ENCODE results near the gene PGRMC1.
"Not testable (repeated sequence)": the region's sequence is repeated elsewhere in the genome, so short reads cannot be mapped to it uniquely, and the experiment has no call there.

Gene PGRMC1

GRCh38 chrX:119235872-119236622 is at the start of gene PGRMC1:
Gene PGRMC1 (plus strand): TSS chrX:119236285. CDS start chrX:119236364, 79 bp downstream.
- DNase-seq = peak; percentile 79

- no peak for DNase-seq
Observed at GRCh38 chrX:119186763-119187162, 49.3 kb upstream of the PGRMC1 start.

DNA sequence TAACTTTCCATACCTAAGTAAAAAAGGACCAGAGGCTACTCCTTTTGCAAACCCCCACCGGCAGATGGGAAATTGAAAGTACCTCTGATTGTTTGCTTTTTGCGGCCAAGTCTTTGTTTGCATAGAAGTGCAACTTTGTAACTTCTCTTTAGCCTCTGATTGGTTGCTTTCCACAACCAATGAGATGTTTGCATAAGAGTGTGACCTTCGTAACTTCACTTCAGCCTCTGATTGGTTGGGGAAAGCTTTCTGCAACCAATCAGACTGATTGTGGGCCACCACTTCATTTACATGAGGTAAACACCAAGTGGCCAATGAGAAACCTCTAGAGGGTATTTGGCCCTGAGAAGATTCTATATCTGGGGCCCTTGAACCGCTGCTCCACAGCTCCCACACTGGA is 48.8 kb upstream of the PGRMC1 start:
- DNase-seq = no peak

DNA sequence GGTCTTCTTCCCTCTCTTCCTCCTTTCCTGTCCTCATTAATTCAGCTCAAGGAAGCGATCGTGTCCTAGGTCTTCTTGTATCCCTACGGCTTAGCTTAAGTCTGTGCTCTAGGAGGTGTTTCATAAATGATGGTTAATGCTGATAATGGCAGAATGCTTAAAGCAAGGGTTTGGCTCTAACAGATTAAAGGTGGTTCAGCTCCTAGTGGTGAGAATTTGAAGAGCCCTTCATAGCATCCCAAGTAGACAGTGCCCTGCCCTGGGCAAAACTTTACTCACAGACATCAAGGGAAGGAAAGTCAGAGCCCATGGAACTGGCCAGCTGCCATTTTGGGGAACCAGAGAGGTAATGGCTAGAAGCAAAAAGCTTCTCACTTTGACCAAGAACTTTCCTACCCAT is 47.0 kb upstream of the PGRMC1 start:
- DNase-seq = peak; percentile 4

DNA sequence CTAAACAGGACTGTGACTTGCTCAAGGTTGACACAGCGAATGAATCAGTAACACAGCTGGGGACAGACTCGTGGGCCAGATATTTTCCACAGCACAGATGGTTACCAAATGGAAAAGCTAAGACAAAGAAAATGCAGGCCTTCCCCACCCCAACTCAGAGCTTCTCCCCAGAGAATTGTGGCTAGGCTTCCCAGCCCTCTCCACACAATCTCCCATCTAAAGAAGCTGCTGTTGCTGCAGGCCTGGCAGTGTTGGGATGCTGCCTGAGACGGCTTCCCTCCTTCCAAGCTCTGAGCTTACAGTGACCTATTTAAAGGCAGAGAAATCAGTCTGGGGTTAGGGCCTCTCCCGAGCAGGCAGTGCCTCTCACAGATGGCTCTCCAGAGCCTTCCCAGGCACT is 46.5 kb upstream of the PGRMC1 start:
- DNase-seq = peak; percentile 87

GRCh38 chrX:119190091-119190681 is 45.9 kb upstream of the PGRMC1 start:
- DNase-seq = no peak

GRCh38 chrX:119190831-119191230 is 45.3 kb upstream of the PGRMC1 start:
- peak; percentile 59 for DNase-seq

GRCh38 chrX:119194621-119195020 is 41.5 kb upstream of the PGRMC1 start:
- DNase-seq = peak; percentile 43

- DNase-seq = no peak
Observed at GRCh38 chrX:119201570-119201969, 34.5 kb upstream of the PGRMC1 start.

GRCh38 chrX:119206203-119206602 is 29.9 kb upstream of the PGRMC1 start:
- DNase-seq = no peak

DNA sequence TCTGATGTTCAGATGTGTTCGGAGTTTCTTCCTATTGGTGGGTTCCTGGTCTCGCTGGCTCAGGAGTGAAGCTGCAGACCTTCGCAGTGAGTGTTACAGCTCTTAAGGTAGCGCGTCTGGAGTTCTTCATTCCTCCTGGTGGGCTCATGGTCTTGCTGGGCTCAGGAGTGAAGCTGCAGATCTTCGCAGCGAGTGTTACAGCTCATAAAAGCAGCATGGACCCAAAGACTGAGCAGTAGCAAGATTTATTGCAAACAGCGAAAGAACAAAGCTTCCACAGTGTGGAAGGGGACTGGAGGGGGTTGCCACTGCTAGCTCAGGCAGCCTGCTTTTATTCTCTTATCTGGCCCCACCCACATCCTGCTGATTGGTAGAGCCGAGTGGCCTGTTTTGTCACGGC is 28.6 kb upstream of the PGRMC1 start:
- DNase-seq = not testable (repeated sequence)

DNA sequence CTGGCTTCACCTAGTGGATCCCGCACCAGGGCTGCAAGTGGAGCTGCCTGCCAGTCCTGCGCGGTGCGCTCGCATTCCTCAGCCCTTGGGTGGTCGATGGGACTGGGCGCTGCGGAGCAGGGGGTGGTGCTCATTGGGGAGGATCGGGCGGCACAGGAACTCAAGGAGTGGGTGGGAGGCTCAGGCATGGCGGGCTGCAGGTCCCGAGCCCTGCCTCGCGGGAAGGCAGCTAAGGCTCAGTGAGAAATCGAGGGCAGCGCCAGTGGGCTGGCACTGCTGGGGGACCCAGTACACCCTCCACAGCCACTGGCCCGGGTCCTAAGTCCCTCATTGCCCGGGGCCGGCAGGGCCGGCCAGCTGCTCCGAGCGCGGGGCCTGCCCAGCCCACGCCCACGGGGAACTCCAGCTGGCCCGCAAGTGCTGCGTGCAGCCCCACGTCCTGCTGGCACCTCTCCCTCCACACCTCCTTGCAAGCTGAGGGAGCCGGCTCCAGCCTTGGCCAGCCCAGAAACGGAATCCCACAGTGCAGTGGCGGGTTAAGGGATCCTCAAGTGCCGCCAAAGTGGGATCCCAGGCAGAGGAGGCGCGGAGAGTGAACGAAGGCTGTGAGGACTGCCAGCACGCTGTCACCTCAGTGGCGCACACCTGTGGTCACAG is 27.6 kb upstream of the PGRMC1 start:
- DNase-seq = no peak

DNA sequence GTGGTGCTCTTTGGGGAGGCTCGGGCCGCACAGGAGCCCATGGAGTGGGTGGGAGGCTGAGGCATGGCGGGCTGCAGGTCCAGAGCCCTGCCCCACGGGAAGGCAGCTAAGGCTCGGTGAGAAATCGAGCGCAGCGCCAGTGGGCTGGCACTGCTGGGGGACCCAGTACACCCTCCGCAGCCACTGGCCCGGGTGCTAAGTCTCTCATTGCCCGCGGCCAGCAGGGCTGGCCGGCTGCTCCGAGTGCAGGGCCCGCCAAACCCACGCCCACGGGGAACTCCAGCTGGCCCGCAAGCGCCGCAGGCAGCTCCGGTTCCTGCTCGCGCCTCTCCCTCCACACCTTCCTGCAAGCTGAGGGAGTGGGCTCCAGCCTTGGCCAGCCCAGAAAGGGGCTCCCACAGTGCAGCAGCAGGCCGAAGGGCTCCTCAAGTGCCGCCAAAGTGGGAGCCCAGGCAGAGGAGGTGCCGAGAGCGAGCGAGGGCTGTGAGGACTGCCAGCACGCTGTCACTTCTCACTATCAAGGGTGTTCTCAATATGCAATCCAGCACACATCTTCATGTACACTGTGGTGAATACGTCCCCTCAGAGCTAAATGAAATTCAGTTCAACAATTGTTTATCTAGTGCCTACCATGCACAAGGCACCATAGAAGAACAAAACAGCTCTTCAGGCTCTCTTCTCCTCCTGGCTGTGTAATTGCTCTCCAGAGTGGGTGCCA is 25.0 kb upstream of the PGRMC1 start:
- DNase-seq = not testable (repeated sequence)

- DNase-seq = no peak
Observed at GRCh38 chrX:119211649-119212014, 24.5 kb upstream of the PGRMC1 start.

- peak; percentile 11 for DNase-seq
Observed at GRCh38 chrX:119218198-119218597, 17.9 kb upstream of the PGRMC1 start.

DNA sequence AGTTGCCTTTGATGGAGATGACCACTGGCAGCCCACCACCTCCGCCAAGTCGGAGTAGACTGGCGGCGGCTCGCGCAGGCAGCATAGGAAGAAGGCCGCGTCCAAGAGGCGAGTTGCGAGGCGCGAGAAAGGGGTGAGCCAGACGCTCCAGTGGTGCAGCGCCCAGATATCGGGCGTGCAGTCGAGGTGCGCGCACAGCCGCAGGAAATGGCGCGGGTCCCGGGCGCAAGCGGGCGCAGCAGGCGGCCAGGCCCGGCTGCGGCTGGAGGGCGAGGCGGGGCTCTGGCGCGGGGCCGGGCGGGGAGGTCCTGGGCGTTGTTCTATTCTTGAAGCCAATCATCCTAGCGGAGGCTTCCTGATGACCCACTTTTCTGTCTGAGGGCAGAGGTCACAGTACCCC is 13.2 kb upstream of the PGRMC1 start:
- no peak for DNase-seq

- DNase-seq = no peak
Observed at GRCh38 chrX:119223783-119224182, 12.3 kb upstream of the PGRMC1 start.

GRCh38 chrX:119226446-119226845 is 9.6 kb upstream of the PGRMC1 start:
- no peak for DNase-seq

DNA sequence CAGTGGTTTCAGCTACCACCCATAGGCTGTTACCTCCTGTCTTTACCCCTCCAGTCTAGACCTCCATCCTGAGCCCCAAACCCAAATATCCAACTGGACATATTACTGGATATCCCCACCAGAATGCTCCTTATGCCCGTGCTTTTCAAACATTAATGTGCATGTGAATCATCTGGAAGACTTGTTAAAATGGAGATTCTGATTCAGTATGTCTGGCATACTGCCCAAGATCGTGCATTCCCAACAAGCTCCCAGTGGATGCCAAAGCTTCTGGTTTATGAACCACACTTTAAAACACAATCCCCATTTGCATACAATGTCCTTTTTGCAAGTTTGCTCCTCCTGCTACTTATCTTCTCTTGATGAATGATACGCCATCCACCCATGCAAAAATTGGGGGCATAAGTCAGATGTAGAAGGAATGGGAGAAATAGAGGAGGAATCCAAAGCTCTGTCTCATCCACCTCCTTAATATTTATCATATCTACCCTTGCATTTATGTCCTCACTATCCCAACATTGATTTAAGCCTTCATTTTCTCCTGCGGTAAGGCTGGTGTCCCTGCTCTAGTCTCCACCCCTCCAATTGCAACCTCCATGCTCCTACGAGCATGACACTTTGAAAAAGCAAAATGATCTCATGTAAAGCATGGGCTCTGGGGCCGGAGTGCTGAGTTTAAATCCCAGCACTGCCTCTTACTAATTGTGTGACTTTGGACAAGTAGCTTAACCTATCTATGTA is 7.4 kb upstream of the PGRMC1 start:
- peak; percentile 93 for DNase-seq

DNA sequence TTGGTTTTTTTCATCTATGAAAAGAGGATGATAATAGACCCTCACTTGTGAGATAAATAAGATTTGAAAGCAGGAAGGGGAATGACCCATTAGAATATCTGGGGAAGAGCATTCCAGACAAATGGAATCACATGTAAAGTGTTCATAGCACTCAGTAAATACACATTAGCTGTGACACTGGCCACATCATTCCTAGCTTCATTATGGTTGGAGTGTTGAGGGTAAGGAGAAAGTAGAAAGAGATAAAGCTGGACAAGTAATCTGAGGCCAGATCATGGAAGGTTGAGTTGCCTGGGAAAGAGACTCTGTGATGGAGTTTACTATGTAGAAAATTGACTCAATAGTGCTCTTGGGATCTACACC is 6.9 kb upstream of the PGRMC1 start:
- DNase-seq = peak; percentile 18

- DNase-seq = peak; percentile 25
Observed at GRCh38 chrX:119230850-119231249, 5.2 kb upstream of the PGRMC1 start.

- DNase-seq = no peak
Observed at GRCh38 chrX:119231936-119232445, 4.1 kb upstream of the PGRMC1 start.

DNA sequence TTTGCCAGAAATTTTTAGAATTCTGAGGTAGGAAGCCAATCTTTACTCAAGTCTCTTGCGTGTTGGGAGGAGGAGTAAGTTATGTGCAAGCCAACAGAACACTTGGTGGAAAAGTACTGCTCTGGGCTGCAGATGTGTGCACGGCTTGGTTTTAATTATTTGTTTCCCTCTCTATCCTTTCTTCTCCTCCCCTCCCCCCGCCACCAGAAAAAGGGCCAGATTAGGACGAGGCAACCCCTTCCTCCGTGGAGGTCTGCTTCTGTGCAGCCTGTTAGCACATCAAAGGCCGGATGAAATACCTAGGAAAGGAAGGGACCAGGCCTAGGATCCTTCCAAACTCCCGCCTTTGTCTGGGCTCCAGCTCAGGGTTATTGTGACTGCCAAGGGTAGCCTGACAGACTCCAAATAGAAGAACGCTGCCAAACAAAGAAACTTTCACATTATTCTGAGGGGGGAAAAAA is 1.0 kb upstream of the PGRMC1 start:
- DNase-seq = peak; percentile 78

Data from fibroblast of upper back skin (primary cell).